ENCODE measurements around the gene PRDM16. TPM values are rescaled to one million over a fixed set of nuclear protein-coding genes. Genes with fewer than 3 reads are reported as not detected.

PRDM16 gene
- total RNA-seq, 1 donor from 2014 or later: 21.4 TPM

DNA sequence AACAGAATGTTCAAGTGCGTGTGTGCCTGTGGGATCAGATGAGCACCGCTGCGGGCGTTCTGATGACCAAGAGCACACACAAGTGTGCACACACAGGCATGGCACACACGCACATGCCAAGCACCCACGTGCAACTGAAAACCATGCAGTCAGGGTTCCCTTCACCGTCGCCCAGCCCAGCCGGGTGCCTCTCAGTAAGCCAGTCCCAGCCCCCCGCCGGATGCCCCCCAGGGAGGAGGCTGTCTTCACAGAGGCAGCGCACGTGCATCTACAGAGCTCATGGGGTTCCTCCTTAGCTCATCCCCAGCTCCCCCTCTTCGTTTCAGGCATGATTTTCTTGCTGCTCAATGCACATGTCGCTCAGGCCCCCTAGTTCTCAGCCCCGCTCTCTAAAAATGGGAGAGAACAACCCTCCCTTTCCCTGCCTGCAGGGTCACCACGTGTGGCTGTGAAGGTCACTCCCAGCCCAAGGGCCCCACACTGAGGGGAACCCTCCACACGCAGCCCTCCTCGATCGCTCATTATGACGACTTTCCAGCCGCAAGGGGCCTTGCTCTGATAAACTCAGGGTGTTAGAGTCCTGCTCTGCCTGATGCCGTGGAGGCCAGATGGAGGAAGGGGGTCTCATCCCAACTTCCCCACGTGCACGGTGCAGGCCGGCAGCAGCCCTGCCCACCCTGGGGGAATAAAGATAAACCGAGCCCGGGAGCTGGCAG lies 355.1 kb downstream of the PRDM16 start:
- Mint-ChIP-seq H3K9me3 (ENCODE audit: unreplicated experiment) (peaks cover 5% of the 10 kb centered on the region), H3K4me3 (ENCODE audit: unreplicated experiment) (no peak overlapping the region), H3K27me3 (ENCODE audit: unreplicated experiment) (peaks cover 6% of the 10 kb centered on the region), H3K27ac (ENCODE audit: unreplicated experiment) (no peak overlapping the region), H3K4me1 (ENCODE audit: unreplicated experiment) (peaks cover 14% of the 10 kb centered on the region), H3K36me3 (ENCODE audit: low read depth, unreplicated experiment) (peaks cover 16% of the 10 kb centered on the region)
- TF ChIP-seq, protein P1, sequence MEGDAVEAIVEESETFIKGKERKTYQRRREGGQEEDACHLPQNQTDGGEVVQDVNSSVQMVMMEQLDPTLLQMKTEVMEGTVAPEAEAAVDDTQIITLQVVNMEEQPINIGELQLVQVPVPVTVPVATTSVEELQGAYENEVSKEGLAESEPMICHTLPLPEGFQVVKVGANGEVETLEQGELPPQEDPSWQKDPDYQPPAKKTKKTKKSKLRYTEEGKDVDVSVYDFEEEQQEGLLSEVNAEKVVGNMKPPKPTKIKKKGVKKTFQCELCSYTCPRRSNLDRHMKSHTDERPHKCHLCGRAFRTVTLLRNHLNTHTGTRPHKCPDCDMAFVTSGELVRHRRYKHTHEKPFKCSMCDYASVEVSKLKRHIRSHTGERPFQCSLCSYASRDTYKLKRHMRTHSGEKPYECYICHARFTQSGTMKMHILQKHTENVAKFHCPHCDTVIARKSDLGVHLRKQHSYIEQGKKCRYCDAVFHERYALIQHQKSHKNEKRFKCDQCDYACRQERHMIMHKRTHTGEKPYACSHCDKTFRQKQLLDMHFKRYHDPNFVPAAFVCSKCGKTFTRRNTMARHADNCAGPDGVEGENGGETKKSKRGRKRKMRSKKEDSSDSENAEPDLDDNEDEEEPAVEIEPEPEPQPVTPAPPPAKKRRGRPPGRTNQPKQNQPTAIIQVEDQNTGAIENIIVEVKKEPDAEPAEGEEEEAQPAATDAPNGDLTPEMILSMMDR (IDR thresholded peaks at IDR 0.05; ENCODE audit: unreplicated experiment): no peak
- DNase-seq (ENCODE audit: low spot score): no peak

DNA sequence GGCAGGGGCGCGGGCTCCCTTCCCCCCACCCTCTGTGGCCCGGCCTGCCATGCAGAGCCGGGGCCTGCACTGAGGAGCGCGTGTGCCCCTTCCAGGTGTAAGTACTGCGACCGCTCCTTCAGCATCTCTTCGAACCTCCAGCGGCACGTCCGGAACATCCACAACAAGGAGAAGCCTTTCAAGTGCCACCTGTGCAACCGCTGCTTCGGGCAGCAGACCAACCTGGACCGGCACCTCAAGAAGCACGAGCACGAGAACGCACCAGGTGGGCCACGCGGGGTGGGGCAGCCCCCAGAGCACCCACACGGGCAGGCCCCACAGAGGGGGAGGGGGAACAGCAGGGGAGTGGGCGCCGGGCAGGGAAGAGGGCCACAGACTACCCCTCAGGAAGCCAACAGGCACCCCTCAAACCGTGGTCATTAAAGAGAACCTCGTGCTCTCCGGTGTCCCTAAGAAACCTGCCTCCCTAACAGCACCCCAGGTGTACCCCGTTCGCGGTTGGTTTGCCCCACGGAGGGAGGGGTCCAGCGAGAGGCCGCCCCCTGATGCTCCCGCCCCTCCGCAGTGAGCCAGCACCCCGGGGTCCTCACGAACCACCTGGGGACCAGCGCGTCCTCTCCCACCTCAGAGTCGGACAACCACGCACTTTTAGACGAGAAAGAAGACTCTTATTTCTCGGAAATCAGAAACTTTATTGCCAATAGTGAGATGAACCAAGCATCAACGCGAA lies 356.6 kb downstream of the PRDM16 start:
- H3K4me1 Mint-ChIP-seq (ENCODE audit: unreplicated experiment): peaks cover 14% of the 10 kb centered on the region
- H3K27ac Mint-ChIP-seq (ENCODE audit: unreplicated experiment): no peak overlapping the region
- peaks cover 9% of the 10 kb centered on the region for H3K36me3 Mint-ChIP-seq (ENCODE audit: low read depth, unreplicated experiment)
- peaks cover 5% of the 10 kb centered on the region for H3K9me3 Mint-ChIP-seq (ENCODE audit: unreplicated experiment)
- TF ChIP-seq, protein P1 (IDR thresholded peaks at IDR 0.05; ENCODE audit: unreplicated experiment): no peak
- peaks cover 6% of the 10 kb centered on the region for H3K27me3 Mint-ChIP-seq (ENCODE audit: unreplicated experiment)
- H3K4me3 Mint-ChIP-seq (ENCODE audit: unreplicated experiment): no peak overlapping the region
- no peak for DNase-seq (ENCODE audit: low spot score)

DNA sequence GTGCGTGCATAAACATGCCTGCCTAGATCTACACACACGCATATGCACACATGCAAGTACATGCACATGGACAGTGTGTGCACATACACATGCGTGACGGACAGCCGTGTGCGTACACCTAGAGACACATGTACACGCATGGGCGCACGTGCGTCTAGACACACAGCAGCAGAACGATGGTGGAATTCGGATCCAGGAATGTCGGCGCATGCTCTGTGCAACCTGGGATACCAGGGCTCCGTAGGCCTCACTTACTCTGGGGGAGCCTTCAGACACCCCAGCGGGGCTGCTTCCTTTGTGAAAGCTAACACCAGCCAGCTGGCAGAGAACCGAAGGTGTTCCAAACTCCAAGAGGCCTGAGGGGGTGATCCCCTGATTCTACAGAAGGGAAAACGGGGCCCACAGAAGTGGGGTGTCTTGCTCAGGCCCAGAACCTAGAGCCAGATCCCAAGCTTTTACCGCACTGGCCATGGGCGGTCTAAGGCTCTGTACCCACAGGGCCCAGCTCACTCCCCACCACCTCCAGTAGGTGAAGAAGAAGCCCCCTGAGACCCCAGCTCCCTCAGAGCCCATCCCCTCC lies 358.0 kb downstream of the PRDM16 start:
- H3K27ac Mint-ChIP-seq (ENCODE audit: unreplicated experiment): no peak overlapping the region
- H3K27me3 Mint-ChIP-seq (ENCODE audit: unreplicated experiment): peaks cover 5% of the 10 kb centered on the region
- TF ChIP-seq, protein P1 (IDR thresholded peaks at IDR 0.05; ENCODE audit: unreplicated experiment): no peak
- H3K4me3 Mint-ChIP-seq (ENCODE audit: unreplicated experiment): no peak overlapping the region
- peaks cover 6% of the 10 kb centered on the region for H3K4me1 Mint-ChIP-seq (ENCODE audit: unreplicated experiment)
- peaks cover 2% of the 10 kb centered on the region for H3K9me3 Mint-ChIP-seq (ENCODE audit: unreplicated experiment)
- DNase-seq (ENCODE audit: low spot score): no peak
- H3K36me3 Mint-ChIP-seq (ENCODE audit: low read depth, unreplicated experiment): peaks cover 2% of the 10 kb centered on the region

GRCh38 chr1:3427711-3428704 lies 359.0 kb downstream of the PRDM16 start:
- H3K36me3 Mint-ChIP-seq (ENCODE audit: low read depth, unreplicated experiment): no peaks in the 10 kb centered on the region
- TF ChIP-seq, protein P1 (IDR thresholded peaks at IDR 0.05; ENCODE audit: unreplicated experiment): no peak
- no peak for DNase-seq (ENCODE audit: low spot score)
- H3K9me3 Mint-ChIP-seq (ENCODE audit: unreplicated experiment): no peaks in the 10 kb centered on the region
- peaks cover 6% of the 10 kb centered on the region for H3K27me3 Mint-ChIP-seq (ENCODE audit: unreplicated experiment)
- no peak overlapping the region for H3K4me3 Mint-ChIP-seq (ENCODE audit: unreplicated experiment)
- H3K4me1 Mint-ChIP-seq (ENCODE audit: unreplicated experiment): peaks cover 4% of the 10 kb centered on the region
- no peak overlapping the region for H3K27ac Mint-ChIP-seq (ENCODE audit: unreplicated experiment)
